ENCODE results near the gene SLC35C1. TPM values are rescaled to one million over a fixed set of nuclear protein-coding genes. Genes with fewer than 3 reads are reported as not detected.

Gene SLC35C1
- total and polyA plus RNA-seq, 9 of the 15 experiments (the other 6 are each of a cell fraction or from before 2014, with no cell fraction given), result 0.65 to 13.1 (median 2.4) TPM

- H3K79me2 ChIP-seq (ENCODE audit: control insufficient read depth, insufficient read depth, low read length), result peaks cover 27% of the 10 kb centered on the region
- H3K9me3 ChIP-seq (replicated peaks; ENCODE audit: control insufficient read depth, insufficient read depth, low read depth, low read length), result no peaks in the 10 kb centered on the region
- POLR2A ChIA-PET, result interaction anchor here (0.8 to 1.7 kb wide), 2 partner anchors 22 to 40 kb away, joined by 3 to 6 read pairs; partner anchors contain the start of gene CRY2
- H3K27me3 ChIP-seq (ENCODE audit: control insufficient read depth in 2 of 2, insufficient read depth in 2 of 2, low read length in 2 of 2), result no peaks in the 10 kb centered on the region
- no peak for FAIRE-seq
- DNase-seq (ENCODE audit: extremely low read depth in 1 of 4, low spot score in 3 of 4), result no peak
- H3K4me1 ChIP-seq (replicated peaks in 1 of 2; ENCODE audit: control insufficient read depth in 2 of 2, insufficient read depth in 2 of 2, low read length in 2 of 2), result peaks cover 11 to 46% of the 10 kb centered on the region in 2 experiments; a peak in 4 of 5 replicates
- in situ Hi-C loops (cut with MboI), result no loop called here
- H3K4me3 ChIP-seq, result peak overlapping the region; percentile 84; the same call in 1 of the 2 replicates
- H3K9me1 ChIP-seq (ENCODE audit: control insufficient read depth, insufficient read depth, low read length), result no peaks in the 10 kb centered on the region
- TF ChIP-seq SIRT6 (IDR thresholded peaks at IDR 0.05; ENCODE audit: low read depth, low read length) (no peak), ZEB2 (IDR thresholded peaks at IDR 0.05) (no peak), HMG20A (CRISPR knock-in tag; conservative IDR thresholded peaks at IDR 0.05) (no peak), SP1 (CRISPR knock-in tag; IDR thresholded peaks at IDR 0.05) (0 out of 2 replicates have a peak, but pooled peaks have one; percentile 16), SPI1 (IDR thresholded peaks at IDR 0.05; ENCODE audit: borderline replicate concordance, low read depth, low read length) (peak; percentile 93), ZNF134 (CRISPR knock-in tag; conservative IDR thresholded peaks at IDR 0.05) (no peak), DNMT1 (IDR thresholded peaks at IDR 0.05) (no peak), MTF1 (CRISPR knock-in tag; IDR thresholded peaks at IDR 0.05; ENCODE audit: borderline replicate concordance) (no peak), CSDE1 (IDR thresholded peaks at IDR 0.05) (no peak)
- no peak for ATAC-seq
- H3K36me3 ChIP-seq (ENCODE audit: control insufficient read depth, insufficient read depth, low read length), result peaks cover 38% of the 10 kb centered on the region; the same call in 2 of the 3 replicates
- peak overlapping the region; percentile 89 for H3K4me2 ChIP-seq (ENCODE audit: insufficient read depth, low read length)
- CTCF ChIA-PET (ENCODE audit: low intra/inter-chr PET ratio), result no interaction called here
- H2AFZ ChIP-seq (ENCODE audit: low read depth, low read length), result no peak overlapping the region
- WGBS (ENCODE audit: insufficient coverage, low coverage, missing lambda C conversion rate), result 44% methylated on average over 7 of the region's 7 CpGs
- peaks cover 3% of the 10 kb centered on the region; the same call in 1 of the 2 replicates for H4K20me1 ChIP-seq (replicated peaks; ENCODE audit: control insufficient read depth, insufficient read depth, low read length)
- H3K9ac ChIP-seq (ENCODE audit: insufficient read depth in 1 of 2, low read depth in 2 of 2, low read length in 2 of 2), result peak overlapping the region; percentile 80 to 87; a peak in 3 of 4 replicates
- BruUV-seq (replicated peaks), result no TSS peak
- no peak overlapping the region for H3K27ac ChIP-seq (ENCODE audit: extremely low read depth, low read depth, low read length)
- intact Hi-C loops (cut with micrococcal nuclease), result loop anchor here (5.0 to 10.0 kb wide), 2 partner anchors 40 to 62 kb away; partner anchors contain the start of gene CRY2
Observed at GRCh38 chr11:45806937-45807791, 2.2 kb downstream of the SLC35C1 start.

Data from K562 (cell line).